IMR-90 (cell line): ENCODE results near the gene FAM234B. TPM values are rescaled to one million over a fixed set of nuclear protein-coding genes. Genes with fewer than 3 reads are reported as not detected.

Experiments
- ATAC-seq: fragments of 200-7000 bp; cut with Tn5 transposase; 2 replicates; pipeline ENCODE4 v1.9.1; 2020; ENCODE audit warnings: low read depth, mild to moderate bottlenecking, moderate library complexity
- BruUV-seq: library from RNA; stranded (reverse); fragments of 400-500 nt; replicated peaks from 2 replicates; lab custom pipeline; 2021; lab: Mats Ljungman, UMichigan
- CTCF ChIA-PET: fragments of 300-600 bp; formaldehyde crosslinking; extraction: SDS; loops from one replicate; lab custom pipeline; 2021; ENCODE audit warnings: antibody characterized with exemption; lab: Yijun Ruan, JAX
- POLR2A ChIA-PET: fragments of 300-600 bp; sonication (Branson Sonifier 250); formaldehyde crosslinking; loops from one replicate; lab custom pipeline; 2022; ENCODE audit warnings: antibody characterized with exemption; ENCODE audit not compliant: unreplicated experiment; lab: Charles Lee
- DNase-seq: peaks from one replicate; pipeline ENCODE4 v3.0.0; 2013
- H2AFZ ChIP-seq: replicated peaks from 2 replicates; pipeline ENCODE3; 2013; ENCODE audit warnings: low read length, mild to moderate bottlenecking; ENCODE audit not compliant: poor library complexity
- H2AK5ac ChIP-seq: 2 replicates; pipeline ENCODE4 v1.6.1; 2013; ENCODE audit warnings: low read depth, low read length, inconsistent platforms
- H2AK9ac ChIP-seq: replicated peaks from 2 replicates; pipeline ENCODE3; 2013; ENCODE audit warnings: mild to moderate bottlenecking, low read depth, low read length, moderate library complexity; ENCODE audit not compliant: poor library complexity
- H2BK120ac ChIP-seq: 2 replicates; pipeline ENCODE4 v1.6.1; 2013; ENCODE audit warnings: low read depth, low read length, inconsistent platforms
- H2BK15ac ChIP-seq: 3 replicates; pipeline ENCODE4 v1.6.1; 2013; ENCODE audit warnings: low read depth, low read length, inconsistent platforms
- H2BK20ac ChIP-seq: 2 replicates; pipeline ENCODE4 v1.6.1; 2013; ENCODE audit warnings: low read depth, mild to moderate bottlenecking, inconsistent platforms, low read length, moderate library complexity
- H2BK5ac ChIP-seq: 2 replicates; pipeline ENCODE4 v1.6.1; 2013; ENCODE audit warnings: mild to moderate bottlenecking, low read depth, low read length, inconsistent platforms; ENCODE audit not compliant: poor library complexity, severe bottlenecking
- H3K14ac ChIP-seq: replicated peaks from 2 replicates; pipeline ENCODE4 v1.6.1; 2013; ENCODE audit warnings: low read depth, low read length, inconsistent platforms
- H3K18ac ChIP-seq: 2 replicates; pipeline ENCODE4 v1.6.1; 2013; ENCODE audit warnings: low read depth, low read length, control low read depth
- H3K23ac ChIP-seq: 2 replicates; pipeline ENCODE4 v1.6.1; 2013; ENCODE audit warnings: low read depth, low read length, inconsistent platforms
- H3K27ac ChIP-seq: 2 replicates; pipeline ENCODE4 v1.5.1; 2013; ENCODE audit warnings: mild to moderate bottlenecking, control low read depth, low read length; ENCODE audit not compliant: insufficient read depth
- H3K27me3 ChIP-seq: 2 replicates; pipeline ENCODE4 v1.6.1; 2013; ENCODE audit warnings: low read length; ENCODE audit not compliant: control insufficient read depth, insufficient read depth
- H3K36me3 ChIP-seq: 2 replicates; pipeline ENCODE4 v1.6.1; 2013; ENCODE audit warnings: low read length, mixed read lengths; ENCODE audit not compliant: control insufficient read depth, insufficient read depth
- H3K4ac ChIP-seq: 2 replicates; pipeline ENCODE4 v1.6.1; 2013; ENCODE audit warnings: low read depth, low read length, inconsistent platforms
- H3K4me1 ChIP-seq: 2 replicates; pipeline ENCODE4 v1.6.1; 2013; ENCODE audit warnings: low read length, mixed read lengths; ENCODE audit not compliant: control insufficient read depth, insufficient read depth
- H3K4me2 ChIP-seq: 2 replicates; pipeline ENCODE4 v1.6.1; 2013; ENCODE audit warnings: low read depth, mild to moderate bottlenecking, control low read depth, low read length, moderate library complexity
- H3K4me3 ChIP-seq: 2 replicates; pipeline ENCODE4 v1.5.1; 2013; ENCODE audit warnings: low read depth, mild to moderate bottlenecking, control low read depth, low read length, moderate library complexity; ENCODE audit not compliant: insufficient read depth
- H3K56ac ChIP-seq: 2 replicates; pipeline ENCODE4 v1.6.1; 2013; ENCODE audit warnings: low read length, inconsistent platforms; ENCODE audit not compliant: insufficient read depth; ENCODE audit errors: extremely low read depth
- H3K79me1 ChIP-seq, 2 experiments: 2 replicates each; pipeline ENCODE4 v1.6.1; 2013; ENCODE audit warnings: low read length in 2 of 2, inconsistent platforms in 1 of 2, low read depth in 1 of 2
- H3K9ac ChIP-seq: 2 replicates; pipeline ENCODE4 v1.6.1; 2013; ENCODE audit warnings: low read depth, low read length, control low read depth
- H3K9me1 ChIP-seq: 2 replicates; pipeline ENCODE4 v1.6.1; 2013; ENCODE audit warnings: low read length, inconsistent platforms; ENCODE audit not compliant: insufficient read depth
- H3K9me3 ChIP-seq: 2 replicates; pipeline ENCODE4 v1.6.1; 2013; ENCODE audit warnings: low read length; ENCODE audit not compliant: control insufficient read depth, insufficient read depth
- H4K20me1 ChIP-seq: 2 replicates; pipeline ENCODE4 v1.6.1; 2013; ENCODE audit warnings: low read length, inconsistent platforms; ENCODE audit not compliant: insufficient read depth
- H4K5ac ChIP-seq: 2 replicates; pipeline ENCODE4 v1.6.1; 2013; ENCODE audit warnings: mild to moderate bottlenecking, low read depth, low read length, control low read depth
- H4K8ac ChIP-seq, 2 experiments: 2 replicates each; pipeline ENCODE4 v1.6.1; 2013; ENCODE audit warnings: low read depth in 2 of 2, low read length in 2 of 2, control low read depth in 1 of 2, inconsistent platforms in 1 of 2
- H4K91ac ChIP-seq: 2 replicates; pipeline ENCODE4 v1.6.1; 2013; ENCODE audit warnings: low read depth, low read length, inconsistent platforms; ENCODE audit not compliant: insufficient read depth
- BHLHE40 ChIP-seq: fragments of 150-350 bp; IDR thresholded peaks from 2 replicates; pipeline ENCODE4 v1.6.1; 2016; ENCODE audit warnings: mild to moderate bottlenecking, low read depth, low read length
- CEBPB ChIP-seq: IDR thresholded peaks from 2 replicates; pipeline ENCODE4 v1.6.1; 2012; ENCODE audit warnings: low read depth, low read length, improper control_type of control experiment
- CTCF ChIP-seq: conservative IDR thresholded peaks from 2 replicates; pipeline ENCODE4 v1.5.1; 2012; ENCODE audit warnings: mild to moderate bottlenecking, low read depth, low read length, improper control_type of control experiment
- FOS ChIP-seq: fragments of 150-350 bp; IDR thresholded peaks from 2 replicates; pipeline ENCODE4 v1.6.1; 2016; ENCODE audit warnings: low read depth, low read length
- MAFK ChIP-seq: IDR thresholded peaks from 2 replicates; pipeline ENCODE4 v1.6.1; 2012; ENCODE audit warnings: low read depth, low read length, improper control_type of control experiment
- MAZ ChIP-seq: IDR thresholded peaks from 2 replicates; pipeline ENCODE4 v1.6.1; 2012; ENCODE audit warnings: low read depth, mild to moderate bottlenecking, low read length, improper control_type of control experiment, moderate library complexity, borderline replicate concordance
- MXI1 ChIP-seq: IDR thresholded peaks from 2 replicates; pipeline ENCODE4 v1.6.1; 2012; ENCODE audit warnings: low read depth, mild to moderate bottlenecking, low read length, moderate library complexity, borderline replicate concordance
- POLR2A ChIP-seq: IDR thresholded peaks from 2 replicates; pipeline ENCODE4 v1.6.1; 2012; ENCODE audit warnings: mild to moderate bottlenecking, low read depth, low read length
- RCOR1 ChIP-seq: IDR thresholded peaks from 2 replicates; pipeline ENCODE4 v1.6.1; 2012; ENCODE audit warnings: mild to moderate bottlenecking, low read length, improper control_type of control experiment; ENCODE audit not compliant: insufficient replicate concordance
- RFX5 ChIP-seq: IDR thresholded peaks from 2 replicates; pipeline ENCODE4 v1.8.0; 2012; ENCODE audit warnings: low read depth, mild to moderate bottlenecking, low read length, moderate library complexity
- USF2 ChIP-seq: fragments of 150-350 bp; IDR thresholded peaks from 2 replicates; pipeline ENCODE4 v1.6.1; 2017; ENCODE audit warnings: mild to moderate bottlenecking, antibody characterized with exemption, low read length, low read depth
- WGBS, 2 experiments: methylation state at CpG; one replicate each; pipeline versions ENCODE4 v1.1.5 to v1.1.7; 2013; ENCODE audit warnings: missing lambda C conversion rate in 2 of 2; ENCODE audit not compliant: insufficient read length in 1 of 2; ENCODE audit errors: extremely low coverage in 2 of 2; 5-methylcytosine and 5-hydroxymethylcytosine counted together
- dilution Hi-C: fragments of 300-500 bp; cut with HindIII; formaldehyde crosslinking; loops from one replicate; pipeline ENCODE4 v1.14.3; 2018; ENCODE audit warnings: low sequenced_read_pairs; ENCODE audit not compliant: unreplicated experiment
- in situ Hi-C: fragments of 300-500 bp; cut with MboI; formaldehyde crosslinking; loops from 3 replicates; pipeline ENCODE4 v1.14.3; 2019; ENCODE audit warnings: low sequenced_read_pairs, inconsistent platforms, mixed read lengths
- intact Hi-C: fragments of 100-400 bp; cut with micrococcal nuclease; formaldehyde crosslinking; loops from 2 replicates; pipeline ENCODE4 v1.10.0; 2022
- polyA plus RNA-seq, 3 experiments: library from polyadenylated mRNA; depleted of rRNA; stranded (reverse); fragments of >200 nt; gene quantifications; 2 replicates each; pipeline ENCODE4 v1.2.3, GENCODE V29; 2012; ENCODE audit warnings: low replicate concordance in 1 of 3
- total RNA-seq: library from RNA; depleted of rRNA; stranded (reverse); fragments of >200 nt; gene quantifications from 2 replicates; pipeline ENCODE4 v1.2.3, GENCODE V29; 2012

The FAM234B gene
- total and polyA plus RNA-seq, 2 of the 4 experiments (the other 2 are of a cell fraction): 3.6 to 8.6 TPM

GRCh38 chr12:13022851-13023271, 21.3 kb upstream of the FAM234B start:
- Histone ChIP-seq H4K20me1 (no peaks in the 10 kb centered on the region), H3K4ac (no peak overlapping the region), H4K91ac (no peak overlapping the region), H3K4me1 (peaks cover 3% of the 10 kb centered on the region), H4K5ac (no peak overlapping the region), H3K79me1 (no peaks in the 10 kb centered on the region), H3K23ac (no peak overlapping the region), H3K9me1 (no peaks in the 10 kb centered on the region), H2BK15ac (no peak overlapping the region), H3K27ac (no peak overlapping the region), H3K18ac (no peak overlapping the region), H2BK5ac (no peak overlapping the region), H3K9me3 (no peaks in the 10 kb centered on the region), H3K36me3 (no peaks in the 10 kb centered on the region), H2AK5ac (no peak overlapping the region), H3K9ac (no peak overlapping the region), H3K4me2 (no peak overlapping the region), H3K56ac (no peak overlapping the region), H2AK9ac (no peak overlapping the region), H3K27me3 (no peaks in the 10 kb centered on the region), H3K4me3 (no peak overlapping the region), H2BK20ac (no peak overlapping the region), H3K14ac (no peak overlapping the region), H4K8ac (no peak overlapping the region), H2BK120ac (no peak overlapping the region), H2AFZ (no peak overlapping the region)
- POLR2A ChIA-PET: no interaction called here
- intact Hi-C loops: loop anchor here (5.0 kb wide), 2 partner anchors 209 to 509 kb away; no protein-coding TSS in a partner anchor
- CTCF ChIA-PET: interaction anchor here (2.0 to 2.2 kb wide), 2 partner anchors 189 to 200 kb away, joined by 10 to 15 read pairs; no protein-coding TSS in a partner anchor
- no TSS peak for BruUV-seq
- dilution Hi-C loops: no loop called here
- TF ChIP-seq RCOR1 (no peak), MXI1 (no peak), MAFK (no peak), POLR2A (no peak), FOS (no peak), CTCF (no peak), MAZ (no peak), RFX5 (no peak), USF2 (no peak), BHLHE40 (no peak), CEBPB (no peak)
- DNase-seq (peak; percentile 51), ATAC-seq (peak; percentile 32; the same call in 1 of the 2 replicates)
- WGBS, 2 experiments: no CpG with 5 or more reads among the region's 6 CpGs
- in situ Hi-C loops: no loop called here
